OCI-LY3 (cell line): ENCODE results near the gene CIPC.

Source experiments
- H2AFZ ChIP-seq: fragments of 200-600, 300-600 bp; shearing (Covaris generic); 2 replicates; pipeline ENCODE4 v1.6.0; 2014; ENCODE audit warnings: antibody characterized with exemption, low read depth, low read length
- H3K27ac ChIP-seq: fragments of 200-600, 300-600 bp; sonication (generic); 2 replicates; pipeline ENCODE4 v1.5.1; 2014; ENCODE audit warnings: mild to moderate bottlenecking, low read length, moderate library complexity, mixed read lengths
- H3K27me3 ChIP-seq: fragments of 200-600, 300-600 bp; sonication (generic); 2 replicates; pipeline ENCODE4 v1.6.1; 2014; ENCODE audit warnings: low read depth, low read length, mixed read lengths
- H3K36me3 ChIP-seq: fragments of 200-600, 300-600 bp; sonication (generic); replicated peaks from 2 replicates; pipeline ENCODE3; 2014; ENCODE audit warnings: low read depth, low read length, mixed read lengths
- H3K4me1 ChIP-seq: fragments of 300-600, 200-600 bp; sonication (generic); 2 replicates; pipeline ENCODE4 v1.6.1; 2014; ENCODE audit warnings: low read length, mixed read lengths
- H3K4me2 ChIP-seq: fragments of 200-600, 300-600 bp; sonication (generic); 2 replicates; pipeline ENCODE4 v1.6.1; 2014; ENCODE audit warnings: low read length, mixed read lengths
- H3K4me3 ChIP-seq: fragments of 300-600, 200-600 bp; sonication (generic); 2 replicates; pipeline ENCODE4 v1.5.1; 2014; ENCODE audit warnings: antibody characterized with exemption, mild to moderate bottlenecking, low read length, moderate library complexity
- H3K79me2 ChIP-seq: fragments of 300-600, 200-600 bp; shearing (Covaris generic); 2 replicates; pipeline ENCODE4 v1.6.1; 2014; ENCODE audit warnings: mild to moderate bottlenecking, low read length, mixed read lengths
- H3K9ac ChIP-seq: fragments of 300-600, 200-600 bp; shearing (Covaris generic); 2 replicates; pipeline ENCODE4 v1.6.0; 2014; ENCODE audit warnings: mild to moderate bottlenecking, low read length, moderate library complexity
- H3K9me3 ChIP-seq: fragments of 200-600, 300-600 bp; shearing (Covaris generic); 2 replicates; pipeline ENCODE4 v1.6.1; 2014; ENCODE audit warnings: low read length, mixed read lengths; ENCODE audit not compliant: insufficient read depth
- H4K20me1 ChIP-seq: fragments of 200-600, 300-600 bp; sonication (generic); 2 replicates; pipeline ENCODE4 v1.6.1; 2016; ENCODE audit warnings: low read length, mixed read lengths; ENCODE audit not compliant: insufficient read depth
- EZH2phosphoT487 ChIP-seq: fragments of 200-600 bp; shearing (Covaris generic); IDR thresholded peaks from 2 replicates; pipeline ENCODE4 v1.6.1; 2018; ENCODE audit warnings: antibody characterized with exemption, mixed run types, low read depth
- TF ChIP-seq, protein P1 (sequence below): fragments of 200-600, 300-600 bp; sonication (generic); IDR thresholded peaks from 2 replicates; pipeline ENCODE4 v1.5.1; 2014; ENCODE audit warnings: antibody characterized with exemption, low read length, low read depth

The CIPC gene

GRCh38 chr14:77074969-77075368 is 23.1 kb upstream of the CIPC start:
- H3K4me2 ChIP-seq, result no peak overlapping the region
- H3K27me3 ChIP-seq, result peaks cover 3% of the 10 kb centered on the region
- H4K20me1 ChIP-seq, result no peaks in the 10 kb centered on the region
- H3K9me3 ChIP-seq, result no peaks in the 10 kb centered on the region
- no peaks in the 10 kb centered on the region for H3K36me3 ChIP-seq
- H3K4me3 ChIP-seq, result no peak overlapping the region
- no peaks in the 10 kb centered on the region for H3K4me1 ChIP-seq
- no peak overlapping the region for H2AFZ ChIP-seq
- no peak overlapping the region for H3K27ac ChIP-seq
- H3K9ac ChIP-seq, result no peak overlapping the region
- no peaks in the 10 kb centered on the region for H3K79me2 ChIP-seq
- TF ChIP-seq, protein P1, sequence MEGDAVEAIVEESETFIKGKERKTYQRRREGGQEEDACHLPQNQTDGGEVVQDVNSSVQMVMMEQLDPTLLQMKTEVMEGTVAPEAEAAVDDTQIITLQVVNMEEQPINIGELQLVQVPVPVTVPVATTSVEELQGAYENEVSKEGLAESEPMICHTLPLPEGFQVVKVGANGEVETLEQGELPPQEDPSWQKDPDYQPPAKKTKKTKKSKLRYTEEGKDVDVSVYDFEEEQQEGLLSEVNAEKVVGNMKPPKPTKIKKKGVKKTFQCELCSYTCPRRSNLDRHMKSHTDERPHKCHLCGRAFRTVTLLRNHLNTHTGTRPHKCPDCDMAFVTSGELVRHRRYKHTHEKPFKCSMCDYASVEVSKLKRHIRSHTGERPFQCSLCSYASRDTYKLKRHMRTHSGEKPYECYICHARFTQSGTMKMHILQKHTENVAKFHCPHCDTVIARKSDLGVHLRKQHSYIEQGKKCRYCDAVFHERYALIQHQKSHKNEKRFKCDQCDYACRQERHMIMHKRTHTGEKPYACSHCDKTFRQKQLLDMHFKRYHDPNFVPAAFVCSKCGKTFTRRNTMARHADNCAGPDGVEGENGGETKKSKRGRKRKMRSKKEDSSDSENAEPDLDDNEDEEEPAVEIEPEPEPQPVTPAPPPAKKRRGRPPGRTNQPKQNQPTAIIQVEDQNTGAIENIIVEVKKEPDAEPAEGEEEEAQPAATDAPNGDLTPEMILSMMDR, result no peak
- TF ChIP-seq EZH2phosphoT487, result no peak

DNA sequence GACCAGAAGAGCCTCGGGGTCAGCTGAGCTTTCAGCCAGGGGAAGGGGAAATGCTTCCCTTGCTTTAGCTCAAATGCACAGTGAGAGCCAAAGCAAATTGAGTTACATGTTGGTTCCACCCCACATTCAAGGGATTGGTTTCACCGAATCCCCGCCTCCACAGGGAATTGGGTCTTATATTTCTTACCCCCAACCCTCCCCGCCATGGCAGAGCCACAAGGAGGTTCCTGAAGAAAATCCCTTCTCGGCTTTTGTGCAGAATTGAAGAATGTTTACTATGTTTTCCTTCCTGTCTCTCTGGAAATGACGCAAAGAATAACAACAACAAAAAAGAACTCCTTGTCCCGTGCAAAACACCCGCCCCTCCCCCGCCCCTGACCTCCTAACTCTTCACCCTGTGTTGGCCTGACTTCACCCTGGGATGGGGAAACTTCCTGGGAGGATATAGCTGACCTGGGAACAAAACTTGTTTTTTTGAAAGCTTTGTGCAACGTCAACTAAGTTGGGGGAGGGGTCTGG is 21.9 kb upstream of the CIPC start:
- no peaks in the 10 kb centered on the region for H3K4me1 ChIP-seq
- no peak for TF ChIP-seq EZH2phosphoT487
- TF ChIP-seq, protein P1, result no peak
- H3K27ac ChIP-seq, result no peak overlapping the region
- no peak overlapping the region for H3K9ac ChIP-seq
- no peak overlapping the region for H2AFZ ChIP-seq
- H3K79me2 ChIP-seq, result no peaks in the 10 kb centered on the region
- no peak overlapping the region for H3K4me2 ChIP-seq
- no peak overlapping the region for H3K4me3 ChIP-seq
- no peaks in the 10 kb centered on the region for H3K27me3 ChIP-seq
- H4K20me1 ChIP-seq, result no peaks in the 10 kb centered on the region
- no peaks in the 10 kb centered on the region for H3K36me3 ChIP-seq
- H3K9me3 ChIP-seq, result no peaks in the 10 kb centered on the region

DNA sequence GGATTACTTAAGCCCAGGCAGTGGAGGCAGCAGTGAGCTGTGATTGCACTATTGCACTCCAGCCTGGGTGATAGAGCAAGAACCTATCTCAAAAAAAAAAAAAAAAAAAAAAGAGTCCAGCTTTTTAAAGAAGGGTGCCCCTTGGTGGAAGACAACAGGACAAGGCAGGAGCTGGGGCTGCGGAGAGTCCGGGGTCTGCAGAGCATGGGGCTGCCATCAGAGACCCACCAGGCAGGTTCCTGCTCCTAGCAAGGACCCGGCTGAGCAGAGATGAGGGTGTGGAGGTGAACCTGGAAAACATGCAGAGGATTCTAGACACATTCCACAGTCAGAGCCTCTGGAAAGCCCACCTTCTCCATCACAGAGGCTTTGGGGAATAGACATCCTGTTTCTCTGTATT is 21.0 kb upstream of the CIPC start:
- no peaks in the 10 kb centered on the region for H3K27me3 ChIP-seq
- H3K4me2 ChIP-seq, result no peak overlapping the region
- H3K4me1 ChIP-seq, result no peaks in the 10 kb centered on the region
- no peak overlapping the region for H3K4me3 ChIP-seq
- H3K27ac ChIP-seq, result no peak overlapping the region
- H3K79me2 ChIP-seq, result no peaks in the 10 kb centered on the region
- no peaks in the 10 kb centered on the region for H4K20me1 ChIP-seq
- H3K36me3 ChIP-seq, result no peaks in the 10 kb centered on the region
- H2AFZ ChIP-seq, result no peak overlapping the region
- no peaks in the 10 kb centered on the region for H3K9me3 ChIP-seq
- TF ChIP-seq, protein P1, result no peak
- TF ChIP-seq EZH2phosphoT487, result no peak
- no peak overlapping the region for H3K9ac ChIP-seq

- Histone ChIP-seq H3K4me1 (no peaks in the 10 kb centered on the region), H3K9ac (no peak overlapping the region), H3K9me3 (no peaks in the 10 kb centered on the region), H3K27me3 (peaks cover 9% of the 10 kb centered on the region; the same call in 1 of the 2 replicates), H3K36me3 (no peaks in the 10 kb centered on the region), H2AFZ (no peak overlapping the region), H3K79me2 (no peaks in the 10 kb centered on the region), H3K4me2 (no peak overlapping the region), H3K27ac (no peak overlapping the region), H4K20me1 (no peaks in the 10 kb centered on the region), H3K4me3 (no peak overlapping the region)
- TF ChIP-seq, protein P1, result no peak
- no peak for TF ChIP-seq EZH2phosphoT487
Measured at GRCh38 chr14:77082356-77082755, 15.7 kb upstream of the CIPC start.
